ENCODE measurements around the gene ENTPD6.
"Not testable (repeated sequence)": the region's sequence is repeated elsewhere in the genome, so short reads cannot be mapped to it uniquely, and the experiment has no call there.

ENTPD6 gene

GRCh38 chr20:25223765-25224720 is 28.5 kb downstream of the ENTPD6 start:
- no peak for DNase-seq (ENCODE audit: low read depth)

- DNase-seq (ENCODE audit: low read depth) = no peak
These were observed 29.4 kb downstream of the ENTPD6 start for GRCh38 chr20:25224941-25225340.

DNA sequence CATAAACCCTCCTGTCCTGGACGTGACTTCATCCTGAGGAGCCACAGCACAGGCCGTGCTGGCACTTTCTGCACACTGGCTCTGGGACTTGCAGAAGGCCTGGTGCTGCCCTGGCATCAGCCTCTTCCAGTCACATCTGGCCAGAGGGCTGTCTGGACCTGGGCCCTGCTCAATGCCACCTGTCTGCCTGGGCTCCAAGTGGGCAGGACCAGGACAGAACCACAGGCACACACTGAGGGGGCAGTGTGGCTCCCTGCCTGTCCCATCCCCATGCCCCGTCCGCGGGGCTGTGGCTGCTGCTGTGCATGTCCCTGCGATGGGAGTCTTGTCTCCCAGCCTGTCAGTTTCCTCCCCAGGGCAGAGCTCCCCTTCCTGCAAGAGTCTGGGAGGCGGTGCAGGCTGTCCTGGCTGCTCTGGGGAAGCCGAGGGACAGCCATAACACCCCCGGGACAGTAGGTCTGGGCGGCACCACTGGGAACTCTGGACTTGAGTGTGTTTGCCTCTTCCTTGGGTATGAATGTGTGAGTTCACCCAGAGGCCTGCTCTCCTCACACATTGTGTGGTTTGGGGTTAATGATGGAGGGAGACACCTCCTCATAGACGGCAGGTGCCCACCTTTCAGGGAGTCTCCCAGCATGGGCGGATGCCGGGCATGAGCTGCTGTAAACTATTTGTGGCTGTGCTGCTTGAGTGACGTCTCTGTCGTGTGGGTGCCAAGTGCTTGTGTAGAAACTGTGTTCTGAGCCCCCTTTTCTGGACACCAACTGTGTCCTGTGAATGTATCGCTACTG is 30.3 kb downstream of the ENTPD6 start:
- no peak for DNase-seq (ENCODE audit: low read depth)

- no peak for DNase-seq (ENCODE audit: low read depth)
These were observed 31.2 kb downstream of the ENTPD6 start for GRCh38 chr20:25226433-25227316.

- no peak for DNase-seq (ENCODE audit: low read depth)
These were observed 31.9 kb downstream of the ENTPD6 start for GRCh38 chr20:25227317-25227831.

DNA sequence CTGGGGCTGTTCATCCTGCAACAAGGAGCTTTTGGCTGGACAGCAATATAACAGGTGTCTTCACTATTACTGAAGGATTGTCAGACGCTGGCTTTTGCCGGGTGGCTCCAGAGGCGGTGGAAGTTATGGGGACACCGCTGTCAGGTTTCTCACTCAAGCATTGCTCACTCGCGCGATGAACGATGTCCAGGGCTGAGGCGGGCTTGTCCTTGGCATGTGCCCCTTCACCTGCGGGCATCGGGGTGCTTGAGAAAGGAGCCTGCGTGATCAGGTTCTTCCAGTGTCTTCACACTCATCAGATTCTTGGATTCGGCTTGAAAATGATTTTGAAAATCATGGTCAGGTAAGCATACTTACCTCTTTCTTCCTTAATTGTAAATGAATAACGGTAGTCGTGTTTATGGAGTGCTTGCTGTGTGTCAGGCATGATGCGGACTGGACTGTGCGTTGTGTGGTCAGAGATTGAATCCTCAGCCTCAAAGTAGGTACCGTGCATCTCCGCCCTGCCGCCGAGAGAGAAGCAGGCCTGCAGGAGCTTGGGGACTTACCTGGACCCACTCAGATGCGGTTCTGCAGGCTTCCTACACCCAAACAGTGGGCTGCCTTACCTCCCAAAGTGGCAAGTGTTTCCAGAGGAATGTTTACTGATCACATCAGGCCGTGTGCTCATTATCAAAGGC is 34.1 kb downstream of the ENTPD6 start:
- DNase-seq (ENCODE audit: low read depth) = no peak

GRCh38 chr20:25230166-25230831 is 34.8 kb downstream of the ENTPD6 start:
- DNase-seq (ENCODE audit: low read depth) = no peak

DNA sequence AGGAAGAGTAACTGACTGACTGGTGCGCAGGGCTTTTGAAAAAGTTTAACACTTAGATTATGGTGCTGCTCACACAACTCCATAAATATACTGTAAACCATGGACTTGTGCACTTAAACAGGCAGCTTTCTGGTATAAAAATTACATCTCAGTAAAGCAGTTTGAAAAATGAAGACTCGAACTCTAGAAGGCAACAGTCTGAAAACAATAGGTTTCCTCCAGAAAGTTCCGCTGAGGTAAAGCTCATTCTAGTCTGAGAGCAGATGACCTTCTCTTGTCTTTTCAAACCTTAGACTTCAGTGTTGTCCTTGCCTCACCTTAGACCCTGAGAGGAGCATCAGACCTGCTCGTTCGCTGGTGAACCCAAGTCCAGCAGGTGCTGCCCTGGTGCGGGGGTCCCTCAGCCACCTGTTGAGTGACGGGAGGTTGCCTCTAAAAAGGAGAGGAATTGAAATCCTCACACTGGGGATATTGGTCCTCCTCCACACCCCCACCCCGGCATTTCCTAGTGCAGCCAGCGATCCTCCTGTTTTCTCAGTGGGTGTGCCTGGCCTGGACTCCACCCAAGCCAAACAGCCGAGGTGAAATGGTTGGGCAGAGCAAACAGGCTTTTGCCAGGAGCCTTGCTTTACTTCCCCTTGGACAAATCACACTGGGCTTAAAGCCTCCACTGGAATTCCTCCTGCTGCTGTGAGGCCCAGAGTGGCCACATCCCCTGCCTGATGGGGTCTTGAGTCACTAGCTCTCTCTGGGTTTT is 37.7 kb downstream of the ENTPD6 start:
- DNase-seq (ENCODE audit: low read depth) = no peak

DNA sequence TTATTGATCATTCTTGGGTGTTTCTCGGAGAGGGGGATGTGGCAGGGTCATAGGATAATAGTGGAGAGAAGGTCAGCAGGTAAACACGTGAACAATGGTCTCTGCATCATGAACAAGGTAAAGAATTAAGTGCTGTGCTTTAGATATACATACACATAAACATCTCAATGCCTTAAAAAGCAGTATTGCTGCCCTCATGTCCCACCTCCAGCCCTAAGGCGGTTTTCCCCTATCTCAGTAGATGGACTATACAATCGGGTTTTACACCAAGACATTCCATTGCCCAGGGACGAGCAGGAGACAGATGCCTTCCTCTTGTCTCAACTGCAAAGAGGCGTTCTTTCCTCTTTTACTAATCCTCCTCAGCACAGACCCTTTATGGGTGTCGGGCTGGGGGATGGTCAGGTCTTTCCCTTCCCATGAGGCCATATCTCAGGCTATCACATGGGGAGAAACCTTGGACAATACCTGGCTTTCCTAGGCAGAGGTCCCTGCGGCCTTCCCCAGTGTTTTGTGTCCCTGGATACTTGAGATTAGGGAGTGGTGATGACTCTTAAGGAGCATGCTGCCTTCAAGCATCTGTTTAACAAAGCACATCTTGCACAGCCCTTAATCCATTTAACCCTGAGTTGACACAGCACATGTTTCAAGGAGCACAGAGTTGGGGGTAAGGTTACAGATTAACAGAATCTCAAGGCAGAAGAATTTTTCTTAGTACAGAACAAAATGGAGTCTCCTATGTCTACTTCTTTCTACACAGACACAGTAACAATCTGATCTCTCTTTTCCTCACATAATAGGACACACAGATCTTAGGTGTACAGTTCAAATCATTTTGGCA is 38.7 kb downstream of the ENTPD6 start:
- not testable (repeated sequence) for DNase-seq (ENCODE audit: low read depth)

- DNase-seq (ENCODE audit: low read depth) = no peak
These were observed 41.2 kb downstream of the ENTPD6 start for GRCh38 chr20:25236450-25237304.

- no peak for DNase-seq (ENCODE audit: low read depth)
These were observed 42.3 kb downstream of the ENTPD6 start for GRCh38 chr20:25237610-25238318.

DNA sequence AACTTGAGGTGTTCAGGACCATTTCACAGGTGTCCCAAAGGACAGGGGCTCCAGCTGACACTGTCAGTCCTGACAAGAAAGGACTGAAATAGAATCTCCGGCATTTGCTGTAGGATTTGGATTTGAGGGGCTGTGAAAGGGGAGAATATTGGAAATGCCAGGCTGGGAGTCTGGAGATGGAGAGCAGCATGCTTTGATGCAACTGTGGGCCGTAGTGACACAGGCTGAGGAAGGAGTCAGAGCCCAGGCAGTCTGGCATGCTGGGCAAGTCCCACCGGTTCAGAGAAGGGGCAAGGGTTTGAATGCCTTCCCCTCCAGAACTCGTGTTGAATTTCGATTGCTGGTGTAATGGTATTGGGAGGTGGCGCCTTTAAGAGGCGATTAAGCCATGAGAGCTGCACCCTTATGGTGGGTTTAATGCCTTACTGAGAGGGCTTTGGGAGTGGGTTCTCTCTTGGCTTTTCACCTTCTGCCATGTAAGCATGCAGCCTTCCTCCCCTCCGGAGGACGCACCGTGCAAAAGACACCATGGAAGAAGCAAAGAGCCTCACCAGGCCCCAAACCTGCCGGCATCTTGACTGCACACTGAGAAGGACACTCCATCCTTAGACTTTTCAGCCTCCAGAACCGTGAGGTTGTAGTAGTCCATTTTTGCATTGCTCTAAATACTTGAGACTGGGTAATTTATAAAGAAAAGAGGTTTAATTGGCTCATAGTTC is 43.0 kb downstream of the ENTPD6 start:
- no peak for DNase-seq (ENCODE audit: low read depth)

DNA sequence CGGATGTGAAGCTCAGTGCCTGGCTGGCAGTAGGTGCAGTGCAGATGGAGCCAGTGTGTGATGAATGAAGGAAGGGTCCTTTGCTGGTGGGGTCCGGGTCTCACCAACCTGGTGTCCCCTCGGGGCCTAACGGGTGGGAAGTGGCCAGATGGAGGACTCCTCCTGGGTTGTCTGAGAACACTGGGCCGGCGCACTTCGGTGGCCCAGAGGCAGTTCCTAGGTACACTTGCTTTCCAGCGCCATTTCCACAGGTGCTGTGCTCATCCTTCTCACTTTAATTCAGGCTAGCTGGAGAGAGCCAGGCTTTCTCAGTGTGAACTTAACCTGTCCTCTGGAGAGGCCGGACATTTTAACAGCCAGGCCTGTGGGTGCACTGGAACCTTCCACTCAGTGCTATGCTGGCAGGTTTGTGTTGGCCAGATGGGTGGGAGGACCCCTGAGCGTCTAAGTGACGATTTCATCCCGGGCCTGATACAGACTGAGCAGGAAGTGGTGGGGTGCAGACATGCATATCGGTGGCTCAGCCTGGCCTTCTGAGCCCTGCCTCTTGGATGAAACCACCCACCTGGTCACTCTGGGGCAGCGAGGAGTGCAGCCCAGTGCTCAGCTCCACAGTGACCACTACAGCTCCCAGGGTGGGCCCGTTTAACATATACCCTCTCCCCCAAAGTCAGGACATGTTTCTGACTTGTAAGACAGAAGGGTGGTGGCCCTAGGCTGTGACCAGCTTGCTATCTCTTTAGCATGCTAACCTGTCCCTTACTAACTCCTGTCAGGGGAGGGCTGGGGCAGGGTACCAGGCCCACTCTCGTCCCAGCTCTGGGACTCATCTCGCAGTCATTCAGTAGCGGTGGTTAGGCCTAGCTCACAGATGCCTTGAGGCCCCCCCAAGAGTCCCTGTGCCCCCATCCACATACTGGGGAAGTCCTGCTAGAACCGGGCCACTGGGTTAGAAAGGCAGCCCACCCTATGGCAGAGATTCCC is 44.2 kb downstream of the ENTPD6 start:
- no peak for DNase-seq (ENCODE audit: low read depth)

GRCh38 chr20:25240851-25241658 is 45.5 kb downstream of the ENTPD6 start:
- not testable (repeated sequence) for DNase-seq (ENCODE audit: low read depth)

- DNase-seq (ENCODE audit: low read depth) = not testable (repeated sequence)
These were observed 46.1 kb downstream of the ENTPD6 start for GRCh38 chr20:25241659-25241955.
